Activated CD4-positive, alpha-beta memory T cell treated with anti-CD3 and anti-CD28 coated beads, Interleukin-2, amount 10 ng/mL, durations not matched to agents 7 days and 5 days (primary cell): ENCODE measurements around the gene ZNF282. TPM values are rescaled to one million over a fixed set of nuclear protein-coding genes. Genes with fewer than 3 reads are reported as not detected.
A peak's percentile ranks its signal among the peaks of the same experiment; 100 is the strongest.

Source experiments
- CTCF ChIA-PET: fragments of 350-600 bp; sonication (Branson Sonifier 250); formaldehyde crosslinking; loops from one replicate; lab custom pipeline; 2021; ENCODE audit warnings: antibody characterized with exemption, inconsistent platforms; lab: Charles Lee
- POLR2A ChIA-PET: fragments of 350-600 bp; sonication (Branson Sonifier 250); formaldehyde crosslinking; loops from one replicate; lab custom pipeline; 2021; ENCODE audit warnings: antibody characterized with exemption; lab: Charles Lee
- DNase-seq: peaks from one replicate; pipeline ENCODE4 v3.0.0-alpha.2; 2020
- H3K27ac Mint-ChIP-seq: one replicate; pipeline ENCODE4 v1.8.0; 2021; ENCODE audit warnings: mild to moderate bottlenecking, mixed read lengths
- H3K27me3 Mint-ChIP-seq: one replicate; pipeline ENCODE4 v1.8.0; 2021; ENCODE audit warnings: mixed read lengths
- H3K36me3 Mint-ChIP-seq: one replicate; pipeline ENCODE4 v1.8.0; 2021; ENCODE audit warnings: low read depth, mixed read lengths
- H3K4me1 Mint-ChIP-seq: one replicate; pipeline ENCODE4 v1.8.0; 2021; ENCODE audit warnings: mixed read lengths
- H3K4me3 Mint-ChIP-seq: one replicate; pipeline ENCODE4 v1.8.0; 2021; ENCODE audit warnings: mild to moderate bottlenecking, mixed read lengths
- H3K9me3 Mint-ChIP-seq: one replicate; pipeline ENCODE4 v1.8.0; 2021; ENCODE audit warnings: mixed read lengths
- total RNA-seq, 2 experiments: library from RNA; stranded (reverse); gene quantifications; one replicate each; pipeline ENCODE4 v1.2.3, GENCODE V29; 2021

Gene ZNF282
- total RNA-seq = 10 to 100 TPM; 66.1 to 66.6 TPM

DNA sequence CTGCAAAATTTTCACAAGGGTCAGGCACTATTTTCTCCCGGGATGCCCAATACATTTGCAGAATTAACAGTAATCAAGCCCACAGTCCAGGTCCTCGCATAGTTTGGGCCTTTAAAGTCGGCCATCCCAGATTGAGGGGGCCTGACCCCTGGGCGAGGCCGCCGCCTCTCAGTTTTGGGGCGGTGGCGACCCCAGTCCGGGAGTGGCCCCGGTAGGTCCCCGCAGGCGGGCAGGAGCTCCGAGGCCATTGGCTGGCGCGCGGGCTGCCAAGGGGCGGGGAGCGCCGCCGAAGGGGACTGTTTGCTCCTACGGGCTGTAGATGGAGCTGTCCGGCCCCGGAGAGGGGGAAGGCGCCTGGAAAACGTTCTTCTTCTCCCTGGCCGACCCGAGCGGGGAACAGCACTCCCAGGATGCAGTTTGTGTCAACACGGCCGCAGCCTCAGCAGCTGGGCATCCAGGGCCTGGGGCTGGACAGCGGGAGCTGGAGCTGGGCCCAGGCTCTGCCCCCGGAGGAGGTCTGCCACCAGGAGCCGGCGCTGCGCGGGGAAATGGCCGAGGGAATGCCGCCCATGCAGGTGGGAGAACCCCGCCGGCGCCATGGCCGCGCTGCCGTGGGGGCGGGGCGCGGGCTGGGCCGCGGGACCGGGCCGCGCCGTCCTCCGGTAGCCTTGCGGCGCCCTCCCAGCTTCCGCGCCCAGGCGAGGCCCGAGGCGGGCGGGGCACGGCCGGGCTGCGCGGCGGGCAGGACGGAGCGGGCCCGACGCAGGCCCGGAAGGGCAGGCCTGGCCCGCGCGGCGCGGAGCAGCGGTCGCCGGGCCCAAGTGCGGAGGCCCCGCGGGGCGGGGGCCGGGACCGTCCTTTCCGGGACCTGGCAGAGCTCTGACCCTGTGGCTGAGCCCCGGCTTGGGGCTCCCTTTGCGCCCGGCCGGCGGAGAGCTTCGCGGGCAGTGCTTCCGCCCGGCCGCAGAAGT lies at the start of gene ZNF282:
TSS of gene ZNF282 (plus strand) at position 367 of the 971 bp plus-strand sequence. CDS start at position 411, 44 bp downstream.
- CTCF ChIA-PET = interaction anchor here (0.7 to 2.1 kb wide), 25 partner anchors 9 to 429 kb away, joined by 3 to 27 read pairs (median 4); partner anchors contain the start of genes ZNF398, ZNF425 and ZNF783
- Mint-ChIP-seq H3K4me1 (peaks cover 57% of the 10 kb centered on the region), H3K36me3 (peaks cover 41% of the 10 kb centered on the region), H3K9me3 (no peaks in the 10 kb centered on the region), H3K27ac (peak within 1 kb of the TSS; percentile 94), H3K27me3 (no peaks in the 10 kb centered on the region), H3K4me3 (peak within 1 kb of the TSS; percentile 96)
- DNase-seq = peak; percentile 81
- POLR2A ChIA-PET = interaction anchor here (0.5 to 4.2 kb wide), 22 partner anchors 8 to 676 kb away, joined by 3 to 45 read pairs (median 4); partner anchors contain the start of genes ZNF212, ZNF398, ZNF425 and ZNF783

DNA sequence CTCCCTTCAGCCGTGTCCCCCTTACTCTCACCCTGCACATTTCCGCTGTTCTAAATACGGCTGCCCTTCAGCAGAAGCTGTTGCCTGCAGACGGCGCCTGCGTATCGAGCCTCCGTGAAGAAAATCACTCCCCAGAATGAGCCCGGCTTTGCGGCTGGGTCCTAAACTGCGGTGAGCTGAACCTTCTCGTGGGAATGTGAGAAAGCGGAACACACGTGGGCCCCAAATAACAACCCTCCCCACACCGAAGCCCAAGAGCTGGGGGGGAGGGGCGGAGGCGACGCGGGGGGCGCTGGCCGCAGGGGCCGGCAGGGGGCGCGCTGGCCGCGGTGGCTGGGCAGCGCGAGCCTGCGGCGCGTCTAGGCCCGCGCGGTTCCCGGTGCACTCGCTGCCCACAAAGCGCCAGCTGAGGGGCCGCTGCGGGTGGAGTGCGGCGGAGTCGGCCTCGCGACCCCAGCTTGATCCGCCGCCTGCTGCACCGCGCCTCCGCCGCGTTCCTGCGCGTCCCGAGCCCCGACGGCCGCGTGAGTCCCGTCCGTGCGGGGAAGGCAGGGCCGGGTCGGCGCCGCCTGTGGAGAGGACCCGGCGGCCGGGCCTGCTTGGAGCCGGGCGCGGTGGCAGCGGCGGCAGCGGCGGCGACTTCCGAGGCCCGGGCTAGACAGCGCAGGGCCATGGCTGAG lies 48.1 kb upstream of the ZNF282 start, which contains the start of gene ZNF398:
TSS of gene ZNF398 (plus strand) at position 382 of the 680 bp plus-strand sequence. CDS start at position 672, 290 bp downstream.
- POLR2A ChIA-PET = interaction anchor here (0.6 to 3.9 kb wide), 25 partner anchors 8 to 449 kb away, joined by 3 to 83 read pairs (median 4); partner anchors contain the start of genes EZH2, PDIA4, ZNF282 and ZNF425
- Mint-ChIP-seq H3K36me3 (peaks cover 15% of the 10 kb centered on the region), H3K4me1 (peaks cover 35% of the 10 kb centered on the region), H3K4me3 (peak within 1 kb of the TSS; percentile 85), H3K27ac (peak within 1 kb of the TSS; percentile 90), H3K9me3 (no peaks in the 10 kb centered on the region), H3K27me3 (no peaks in the 10 kb centered on the region)
- DNase-seq = peak; percentile 79
- CTCF ChIA-PET = interaction anchor here (0.6 to 4.6 kb wide), 29 partner anchors 9 to 479 kb away, joined by 3 to 49 read pairs (median 5); partner anchors contain the start of genes ZNF212, ZNF282, ZNF425 and ZNF783

DNA sequence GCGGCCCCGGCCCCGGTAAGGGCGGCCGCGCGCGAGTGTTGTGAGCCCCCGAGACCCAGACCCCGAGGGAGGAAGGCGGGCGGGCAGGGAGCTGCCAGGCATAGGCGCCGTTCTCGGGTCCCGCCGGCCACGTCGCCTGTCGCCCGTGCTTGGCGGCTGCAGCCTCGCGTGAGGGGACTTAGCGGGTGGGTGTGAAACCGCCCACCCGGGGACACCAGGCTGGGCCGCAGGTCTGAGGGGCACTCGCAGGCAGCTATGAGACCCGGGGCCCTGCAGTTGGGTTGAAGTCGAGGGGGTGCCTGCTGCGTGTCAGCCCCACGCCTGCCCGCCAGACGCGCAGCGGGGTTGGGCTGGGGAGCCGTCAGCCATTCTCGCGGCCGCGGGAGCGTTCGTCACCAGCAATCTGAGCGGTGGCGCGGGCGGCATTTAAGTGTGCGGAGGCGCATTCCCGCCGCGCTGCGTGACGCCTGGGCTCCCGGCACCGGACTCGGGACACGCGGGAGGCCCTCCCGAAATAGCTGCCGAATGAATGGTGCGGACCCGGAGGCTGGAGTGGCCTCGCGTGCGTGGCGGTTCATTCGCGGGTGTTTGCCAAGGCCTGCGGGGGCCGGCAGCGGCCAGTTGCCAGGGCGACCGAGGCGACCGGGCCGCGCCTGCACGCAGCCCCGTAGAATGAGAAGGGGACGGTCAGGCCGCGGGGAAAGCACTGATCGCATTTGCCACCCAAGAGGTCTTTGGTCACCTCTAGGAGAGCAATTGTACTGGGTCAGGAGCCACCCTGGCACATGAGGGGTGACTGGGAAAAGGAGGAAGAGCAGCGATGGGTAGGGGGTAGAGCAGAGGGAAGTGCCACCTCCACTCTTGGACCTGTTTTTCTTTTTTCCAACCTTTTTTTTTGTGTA lies 47.3 kb upstream of the ZNF282 start:
- Mint-ChIP-seq H3K27me3 (no peaks in the 10 kb centered on the region), H3K4me1 (peaks cover 33% of the 10 kb centered on the region), H3K27ac (peak overlapping the region; percentile 68), H3K9me3 (no peaks in the 10 kb centered on the region), H3K36me3 (peaks cover 13% of the 10 kb centered on the region), H3K4me3 (peak overlapping the region; percentile 85)
- POLR2A ChIA-PET = interaction anchor here (0.9 to 3.9 kb wide), 23 partner anchors 9 to 450 kb away, joined by 3 to 83 read pairs (median 4); partner anchors contain the start of genes PDIA4, ZNF282, ZNF425 and ZNF783
- CTCF ChIA-PET = interaction anchor here (0.6 to 4.6 kb wide), 27 partner anchors 9 to 312 kb away, joined by 3 to 49 read pairs (median 5); partner anchors contain the start of genes ZNF212, ZNF282, ZNF425 and ZNF783
- peak; percentile 68 for DNase-seq

DNA sequence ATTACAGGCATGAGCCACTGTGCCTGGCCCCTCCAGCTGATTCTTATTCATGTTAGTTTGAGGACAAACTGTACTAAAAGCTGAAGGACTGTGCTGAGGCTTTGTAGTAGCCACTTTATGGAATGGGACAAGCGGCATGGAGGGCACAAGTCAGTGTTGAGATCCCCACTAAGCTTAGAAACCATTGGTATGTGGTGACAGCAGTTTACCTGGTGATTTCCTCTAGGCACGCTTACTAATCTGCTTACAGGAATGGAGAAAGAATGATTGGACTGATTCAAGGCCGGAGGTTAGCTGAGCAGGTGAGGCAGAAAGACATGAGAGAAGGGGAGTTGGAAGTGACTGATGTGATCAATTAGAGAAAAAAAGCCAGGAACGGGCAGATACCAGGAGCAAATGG lies 44.4 kb upstream of the ZNF282 start:
- DNase-seq = no peak
- Mint-ChIP-seq H3K4me1 (peaks cover 23% of the 10 kb centered on the region), H3K9me3 (no peaks in the 10 kb centered on the region), H3K27me3 (no peaks in the 10 kb centered on the region), H3K36me3 (peaks cover 33% of the 10 kb centered on the region), H3K4me3 (no peak overlapping the region), H3K27ac (no peak overlapping the region)
- POLR2A ChIA-PET = interaction anchor here (0.8 kb wide), 1 partner anchor 26 kb away, joined by 3 read pairs; no protein-coding TSS in a partner anchor
- CTCF ChIA-PET = interaction anchor here (0.8 to 1.0 kb wide), 2 partner anchors 17 to 25 kb away, joined by 4 to 5 read pairs; partner anchors contain the start of gene ZNF425

DNA sequence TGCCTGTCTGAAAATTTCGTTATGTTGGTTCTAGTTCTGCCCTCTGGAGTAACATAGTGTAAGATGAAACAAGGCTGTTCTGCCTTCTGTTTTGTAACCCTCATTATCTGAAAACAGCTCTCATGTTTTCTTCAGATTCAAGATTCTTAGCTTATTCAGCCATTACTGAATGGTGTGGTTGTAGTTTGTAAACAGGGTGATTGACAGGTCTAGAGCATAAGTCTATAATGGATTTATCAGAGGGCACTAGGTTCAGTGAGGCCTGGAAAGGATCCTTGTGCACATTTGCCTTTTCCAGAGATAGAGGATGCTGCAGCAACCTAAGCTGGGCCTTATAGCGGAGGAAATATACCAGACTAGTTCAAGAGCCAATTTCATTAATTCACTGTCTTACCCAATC lies 42.0 kb upstream of the ZNF282 start:
- Mint-ChIP-seq H3K36me3 (peaks cover 46% of the 10 kb centered on the region), H3K27ac (no peak overlapping the region), H3K27me3 (no peaks in the 10 kb centered on the region), H3K9me3 (no peaks in the 10 kb centered on the region), H3K4me3 (no peak overlapping the region), H3K4me1 (peaks cover 21% of the 10 kb centered on the region)
- ChIA-PET CTCF (interaction anchor here (1.1 to 1.4 kb wide), 2 partner anchors 9 to 305 kb away, joined by 3 read pairs; no protein-coding TSS in a partner anchor), POLR2A (interaction anchor here (1.3 kb wide), 1 partner anchor 27 kb away, joined by 4 read pairs; the partner anchor contains the start of gene ZNF425)
- no peak for DNase-seq

DNA sequence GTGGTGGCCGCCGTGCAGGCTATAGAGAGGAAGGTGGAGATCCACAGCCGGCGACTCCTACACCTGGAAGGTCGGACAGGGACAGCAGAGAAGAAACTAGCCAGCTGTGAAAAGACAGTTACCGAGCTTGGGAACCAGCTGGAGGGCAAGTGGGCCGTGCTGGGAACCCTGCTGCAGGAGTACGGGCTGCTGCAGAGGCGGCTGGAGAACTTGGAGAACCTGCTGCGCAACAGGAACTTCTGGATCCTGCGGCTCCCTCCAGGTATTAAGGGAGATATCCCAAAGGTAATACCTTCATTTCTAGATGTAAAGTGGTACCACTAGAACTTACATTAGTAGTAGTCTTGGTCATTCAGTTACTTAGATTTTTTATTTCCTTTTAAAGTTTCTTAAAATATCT lies 41.3 kb upstream of the ZNF282 start:
- ChIA-PET POLR2A (interaction anchor here (1.3 kb wide), 1 partner anchor 27 kb away, joined by 4 read pairs; the partner anchor contains the start of gene ZNF425), CTCF (interaction anchor here (1.1 to 1.4 kb wide), 2 partner anchors 9 to 305 kb away, joined by 3 read pairs; no protein-coding TSS in a partner anchor)
- no peaks in the 10 kb centered on the region for H3K27me3 Mint-ChIP-seq
- no peak for DNase-seq
- peaks cover 47% of the 10 kb centered on the region for H3K36me3 Mint-ChIP-seq
- H3K27ac Mint-ChIP-seq = no peak overlapping the region
- no peak overlapping the region for H3K4me3 Mint-ChIP-seq
- H3K4me1 Mint-ChIP-seq = peaks cover 15% of the 10 kb centered on the region
- H3K9me3 Mint-ChIP-seq = no peaks in the 10 kb centered on the region

DNA sequence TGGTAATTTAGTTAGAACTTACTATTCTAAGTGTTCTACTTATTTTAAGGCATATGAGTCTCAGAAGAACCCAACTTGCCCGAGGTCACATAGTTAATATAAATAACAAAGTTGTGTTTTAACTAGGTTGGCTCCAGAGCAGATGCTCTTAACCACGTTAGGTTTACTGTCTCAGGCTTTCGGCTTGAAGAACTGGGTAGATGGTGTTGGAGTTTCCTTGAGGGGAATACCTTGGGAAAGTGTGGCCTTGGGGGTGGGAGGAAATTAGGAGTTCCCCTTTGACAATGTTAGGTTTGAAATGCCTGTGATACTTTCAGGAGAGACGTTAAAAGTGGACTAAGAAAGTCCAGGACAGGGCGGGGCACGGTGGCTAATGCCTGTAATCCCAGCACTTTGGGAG lies 38.4 kb upstream of the ZNF282 start:
- peaks cover 49% of the 10 kb centered on the region for H3K36me3 Mint-ChIP-seq
- ChIA-PET POLR2A (no interaction called here), CTCF (interaction anchor here (1.0 kb wide), 1 partner anchor 10 kb away, joined by 3 read pairs; the partner anchor contains the start of gene ZNF398)

DNA sequence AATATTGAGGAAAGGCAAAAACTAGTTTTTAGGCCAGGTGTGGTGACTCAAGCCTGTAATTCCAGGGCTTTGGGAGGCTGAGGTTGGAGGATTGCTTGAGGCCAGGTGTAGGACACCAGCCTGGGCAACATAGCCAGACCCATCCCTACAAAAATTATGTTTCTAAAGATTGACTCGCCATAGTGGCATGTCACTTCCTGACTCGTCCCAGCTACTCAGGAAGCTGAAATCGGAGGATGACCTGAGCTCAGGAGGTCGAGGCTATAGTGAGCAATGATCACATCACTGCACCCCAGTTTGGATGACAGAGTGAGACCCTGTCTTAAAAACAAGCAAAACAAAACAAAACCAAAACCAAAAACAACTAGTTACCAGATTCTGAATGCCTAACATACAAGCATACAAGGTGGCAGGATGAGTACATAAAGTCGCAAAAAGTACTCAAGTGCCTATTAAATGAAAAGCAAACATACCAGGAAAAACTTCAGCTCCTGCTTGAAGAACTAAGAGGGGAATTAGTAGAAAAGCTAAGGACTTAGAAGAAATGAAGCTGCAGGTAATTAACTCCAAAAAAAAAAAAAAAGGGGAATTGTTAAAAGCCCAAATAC lies 34.0 kb upstream of the ZNF282 start:
- peaks cover 36% of the 10 kb centered on the region for H3K36me3 Mint-ChIP-seq
- H3K4me1 Mint-ChIP-seq = peaks cover 23% of the 10 kb centered on the region
- H3K27me3 Mint-ChIP-seq = no peaks in the 10 kb centered on the region
- H3K27ac Mint-ChIP-seq = peak overlapping the region; percentile 71
- H3K9me3 Mint-ChIP-seq = no peaks in the 10 kb centered on the region
- no peak overlapping the region for H3K4me3 Mint-ChIP-seq
- ChIA-PET CTCF (interaction anchor here (1.6 kb wide), 1 partner anchor 14 kb away, joined by 7 read pairs; the partner anchor contains the start of gene ZNF398), POLR2A (interaction anchor here (3.1 kb wide), 1 partner anchor 14 kb away, joined by 11 read pairs; the partner anchor contains the start of gene ZNF398)
- no peak for DNase-seq

More for the DNA sequence above, 38.4 kb upstream of the ZNF282 start:
- no peaks in the 10 kb centered on the region for H3K27me3 Mint-ChIP-seq
- no peak for DNase-seq
- no peak overlapping the region for H3K27ac Mint-ChIP-seq
- H3K9me3 Mint-ChIP-seq = no peaks in the 10 kb centered on the region
- H3K4me1 Mint-ChIP-seq = peaks cover 18% of the 10 kb centered on the region
- no peak overlapping the region for H3K4me3 Mint-ChIP-seq

DNA sequence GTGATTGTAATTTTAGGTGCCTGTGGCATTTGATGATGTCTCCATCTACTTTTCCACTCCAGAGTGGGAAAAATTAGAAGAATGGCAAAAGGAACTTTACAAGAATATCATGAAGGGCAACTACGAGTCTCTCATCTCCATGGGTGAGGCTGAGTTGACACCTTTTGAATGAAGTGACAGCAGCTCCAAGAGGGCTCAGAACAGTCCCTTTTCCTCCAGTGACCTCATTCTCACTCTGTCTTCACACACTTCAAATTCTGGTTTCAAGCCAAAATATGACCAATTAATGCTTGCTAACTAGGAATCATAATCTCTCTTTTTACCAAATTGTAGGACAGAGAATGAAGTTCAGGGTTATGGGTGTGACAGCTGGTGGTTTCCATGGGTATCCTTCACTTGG lies 29.2 kb upstream of the ZNF282 start:
- CTCF ChIA-PET = interaction anchor here (0.6 to 1.5 kb wide), 2 partner anchors 100 to 106 kb away, joined by 3 to 5 read pairs; no protein-coding TSS in a partner anchor
- no peak for DNase-seq
- Mint-ChIP-seq H3K4me3 (no peak overlapping the region), H3K36me3 (peaks cover 38% of the 10 kb centered on the region), H3K9me3 (no peaks in the 10 kb centered on the region), H3K27me3 (no peaks in the 10 kb centered on the region), H3K4me1 (peaks cover 10% of the 10 kb centered on the region), H3K27ac (no peak overlapping the region)
- POLR2A ChIA-PET = no interaction called here

DNA sequence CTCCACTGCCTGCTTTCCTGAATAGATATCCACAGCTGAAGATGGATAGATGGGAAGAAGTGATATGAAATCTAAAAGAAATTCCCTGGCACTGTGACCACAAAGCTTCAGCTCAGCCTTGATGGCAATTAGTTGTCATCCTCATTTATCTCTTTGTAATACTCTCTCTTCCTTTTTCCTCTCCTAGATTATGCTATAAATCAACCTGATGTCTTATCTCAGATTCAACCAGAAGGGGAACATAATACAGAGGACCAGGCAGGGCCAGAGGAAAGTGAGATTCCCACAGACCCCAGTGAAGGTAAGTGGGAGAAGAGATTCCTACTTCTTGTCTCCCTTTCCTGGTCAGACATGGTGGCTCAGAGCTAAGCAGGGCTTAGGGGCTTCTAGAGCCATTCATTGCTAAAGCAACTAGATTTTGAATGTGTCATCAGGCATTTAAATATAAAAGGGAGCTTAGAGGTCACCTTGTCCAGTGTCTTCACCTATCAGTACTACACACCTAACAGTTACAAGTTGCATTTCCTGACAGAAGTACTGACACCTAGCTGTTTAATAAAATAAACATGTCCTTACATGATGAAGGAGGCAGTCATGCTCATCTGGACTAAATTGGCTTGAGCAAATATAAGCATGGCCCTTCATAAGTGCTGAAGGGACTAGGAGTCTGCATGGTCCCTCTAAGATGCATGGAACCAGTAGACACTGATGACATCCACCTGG lies 28.6 kb upstream of the ZNF282 start:
- H3K4me1 Mint-ChIP-seq = peaks cover 5% of the 10 kb centered on the region
- H3K9me3 Mint-ChIP-seq = no peaks in the 10 kb centered on the region
- POLR2A ChIA-PET = no interaction called here
- H3K36me3 Mint-ChIP-seq = peaks cover 33% of the 10 kb centered on the region
- H3K27ac Mint-ChIP-seq = no peak overlapping the region
- no peaks in the 10 kb centered on the region for H3K27me3 Mint-ChIP-seq
- H3K4me3 Mint-ChIP-seq = no peak overlapping the region
- CTCF ChIA-PET = interaction anchor here (0.6 to 1.5 kb wide), 3 partner anchors 19 to 107 kb away, joined by 3 to 5 read pairs (median 3); partner anchors contain the start of gene ZNF398
- DNase-seq = no peak
